SHP77 treated with DMSO at 0.1 percent for 48 hours (cell line): ENCODE measurements around the gene SFXN2.

Experiments used
- DNase-seq: peaks from one replicate; lab custom pipeline; 2025; lab: John Stamatoyannopoulos, UW

Gene SFXN2

GRCh38 chr10:102776779-102777456, 62.5 kb downstream of the SFXN2 start:
- DNase-seq = no peak

GRCh38 chr10:102777711-102778453, 63.4 kb downstream of the SFXN2 start:
- no peak for DNase-seq

GRCh38 chr10:102778781-102779180, 64.3 kb downstream of the SFXN2 start:
- DNase-seq = no peak

GRCh38 chr10:102779680-102780526, 65.5 kb downstream of the SFXN2 start:
- no peak for DNase-seq

GRCh38 chr10:102780527-102780808, 66.0 kb downstream of the SFXN2 start:
- no peak for DNase-seq

- DNase-seq = no peak
Measured at GRCh38 chr10:102781090-102781920, 66.9 kb downstream of the SFXN2 start.

- no peak for DNase-seq
Measured at GRCh38 chr10:102781921-102782557, 67.6 kb downstream of the SFXN2 start.

GRCh38 chr10:102782673-102783551, 68.5 kb downstream of the SFXN2 start:
- DNase-seq = no peak

GRCh38 chr10:102783568-102783967, 69.1 kb downstream of the SFXN2 start:
- DNase-seq = no peak

GRCh38 chr10:102785818-102786217, 71.4 kb downstream of the SFXN2 start:
- DNase-seq = no peak

GRCh38 chr10:102791754-102792395, 77.4 kb downstream of the SFXN2 start:
- no peak for DNase-seq
